Type B pancreatic cell (in vitro differentiated cells): ENCODE measurements around the gene INF2. TPM values are rescaled to one million over a fixed set of nuclear protein-coding genes. Genes with fewer than 3 reads are reported as not detected.

ENCODE experiments used
- DNase-seq: peaks from one replicate; pipeline ENCODE4 v3.0.0; 2021; ENCODE audit warnings: mixed read lengths; ENCODE audit not compliant: unreplicated experiment; ENCODE audit errors: extremely low spot score
- H3K27ac Mint-ChIP-seq: 2 replicates; pipeline ENCODE4 v1.8.0; 2021; ENCODE audit warnings: mild to moderate bottlenecking, mixed read lengths
- H3K27me3 Mint-ChIP-seq: 2 replicates; pipeline ENCODE4 v1.8.0; 2021; ENCODE audit warnings: mixed read lengths
- H3K36me3 Mint-ChIP-seq: 2 replicates; pipeline ENCODE4 v1.8.0; 2021; ENCODE audit warnings: mixed read lengths
- H3K4me1 Mint-ChIP-seq: one replicate; pipeline ENCODE4 v1.8.0; 2021; ENCODE audit warnings: mixed read lengths; ENCODE audit not compliant: unreplicated experiment
- H3K4me3 Mint-ChIP-seq: 2 replicates; pipeline ENCODE4 v1.8.0; 2021; ENCODE audit warnings: mild to moderate bottlenecking, mixed read lengths
- H3K9me3 Mint-ChIP-seq: 2 replicates; pipeline ENCODE4 v1.8.0; 2021; ENCODE audit warnings: mixed read lengths
- total RNA-seq: library from RNA; stranded (reverse); gene quantifications from 2 replicates; pipeline ENCODE4 v1.2.1, GENCODE V29; 2021; ENCODE audit warnings: low replicate concordance
- TF ChIP-seq, protein P1 (sequence below): fragments of 200-600 bp; sonication (generic); conservative IDR thresholded peaks from 2 replicates; pipeline ENCODE4 v1.5.0; 2021; ENCODE audit warnings: antibody characterized with exemption, mild to moderate bottlenecking

The INF2 gene
- total RNA-seq, 1 donor from 2014 or later, result 45.6 TPM

GRCh38 chr14:104714681-104715080, 25.3 kb downstream of the INF2 start:
- H3K27me3 Mint-ChIP-seq, result no peaks in the 10 kb centered on the region
- no peak for DNase-seq
- peaks cover 5% of the 10 kb centered on the region for H3K36me3 Mint-ChIP-seq
- H3K4me3 Mint-ChIP-seq, result no peak overlapping the region
- TF ChIP-seq, protein P1, sequence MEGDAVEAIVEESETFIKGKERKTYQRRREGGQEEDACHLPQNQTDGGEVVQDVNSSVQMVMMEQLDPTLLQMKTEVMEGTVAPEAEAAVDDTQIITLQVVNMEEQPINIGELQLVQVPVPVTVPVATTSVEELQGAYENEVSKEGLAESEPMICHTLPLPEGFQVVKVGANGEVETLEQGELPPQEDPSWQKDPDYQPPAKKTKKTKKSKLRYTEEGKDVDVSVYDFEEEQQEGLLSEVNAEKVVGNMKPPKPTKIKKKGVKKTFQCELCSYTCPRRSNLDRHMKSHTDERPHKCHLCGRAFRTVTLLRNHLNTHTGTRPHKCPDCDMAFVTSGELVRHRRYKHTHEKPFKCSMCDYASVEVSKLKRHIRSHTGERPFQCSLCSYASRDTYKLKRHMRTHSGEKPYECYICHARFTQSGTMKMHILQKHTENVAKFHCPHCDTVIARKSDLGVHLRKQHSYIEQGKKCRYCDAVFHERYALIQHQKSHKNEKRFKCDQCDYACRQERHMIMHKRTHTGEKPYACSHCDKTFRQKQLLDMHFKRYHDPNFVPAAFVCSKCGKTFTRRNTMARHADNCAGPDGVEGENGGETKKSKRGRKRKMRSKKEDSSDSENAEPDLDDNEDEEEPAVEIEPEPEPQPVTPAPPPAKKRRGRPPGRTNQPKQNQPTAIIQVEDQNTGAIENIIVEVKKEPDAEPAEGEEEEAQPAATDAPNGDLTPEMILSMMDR, result no peak
- H3K4me1 Mint-ChIP-seq, result peaks cover 1% of the 10 kb centered on the region
- H3K27ac Mint-ChIP-seq, result no peak overlapping the region
- H3K9me3 Mint-ChIP-seq, result no peaks in the 10 kb centered on the region

- TF ChIP-seq, protein P1, result no peak
- no peak overlapping the region for H3K4me3 Mint-ChIP-seq
These were observed 26.0 kb downstream of the INF2 start for GRCh38 chr14:104715416-104715815.

GRCh38 chr14:104715871-104716270, 26.5 kb downstream of the INF2 start:
- Mint-ChIP-seq H3K9me3 (no peaks in the 10 kb centered on the region), H3K4me3 (no peak overlapping the region), H3K27me3 (no peaks in the 10 kb centered on the region), H3K36me3 (peaks cover 5% of the 10 kb centered on the region), H3K27ac (no peak overlapping the region), H3K4me1 (peaks cover 5% of the 10 kb centered on the region)
- TF ChIP-seq, protein P1, result no peak
- no peak for DNase-seq

More at GRCh38 chr14:104715416-104715815, 26.0 kb downstream of the INF2 start:
- H3K4me1 Mint-ChIP-seq, result peaks cover 5% of the 10 kb centered on the region
- no peak overlapping the region for H3K27ac Mint-ChIP-seq
- DNase-seq, result no peak
- H3K9me3 Mint-ChIP-seq, result no peaks in the 10 kb centered on the region
- H3K36me3 Mint-ChIP-seq, result peaks cover 5% of the 10 kb centered on the region
- H3K27me3 Mint-ChIP-seq, result no peaks in the 10 kb centered on the region

- no peaks in the 10 kb centered on the region for H3K27me3 Mint-ChIP-seq
- TF ChIP-seq, protein P1, result no peak
- peaks cover 5% of the 10 kb centered on the region for H3K4me1 Mint-ChIP-seq
- no peak overlapping the region for H3K27ac Mint-ChIP-seq
- H3K9me3 Mint-ChIP-seq, result no peaks in the 10 kb centered on the region
- no peak overlapping the region for H3K4me3 Mint-ChIP-seq
- DNase-seq, result no peak
- peaks cover 5% of the 10 kb centered on the region for H3K36me3 Mint-ChIP-seq
These were observed 27.7 kb downstream of the INF2 start for GRCh38 chr14:104717137-104717536.

DNA sequence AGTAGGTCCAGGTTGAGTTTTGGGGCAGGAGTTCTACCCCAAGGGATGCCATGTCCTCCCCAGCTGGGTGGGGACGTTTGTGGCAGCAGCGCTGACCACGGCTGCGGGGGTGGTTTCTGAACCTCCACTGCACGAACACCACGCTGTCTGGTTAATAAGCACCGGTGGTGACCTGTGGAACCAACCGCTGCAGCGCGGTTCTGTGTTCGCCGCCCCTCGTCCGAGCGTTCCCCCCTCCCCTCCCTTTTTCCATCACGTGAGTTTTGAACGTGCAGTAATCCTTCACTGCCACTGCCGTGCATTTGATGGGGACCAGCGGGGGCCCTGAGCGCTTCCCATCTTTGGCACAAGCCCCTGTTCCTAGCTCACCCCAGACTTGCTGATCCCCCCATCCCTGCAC, 28.2 kb downstream of the INF2 start:
- peaks cover 5% of the 10 kb centered on the region for H3K36me3 Mint-ChIP-seq
- no peak overlapping the region for H3K4me3 Mint-ChIP-seq
- H3K27me3 Mint-ChIP-seq, result no peaks in the 10 kb centered on the region
- H3K9me3 Mint-ChIP-seq, result no peaks in the 10 kb centered on the region
- peaks cover 5% of the 10 kb centered on the region for H3K4me1 Mint-ChIP-seq
- no peak overlapping the region for H3K27ac Mint-ChIP-seq
- no peak for DNase-seq
- TF ChIP-seq, protein P1, result no peak

DNA sequence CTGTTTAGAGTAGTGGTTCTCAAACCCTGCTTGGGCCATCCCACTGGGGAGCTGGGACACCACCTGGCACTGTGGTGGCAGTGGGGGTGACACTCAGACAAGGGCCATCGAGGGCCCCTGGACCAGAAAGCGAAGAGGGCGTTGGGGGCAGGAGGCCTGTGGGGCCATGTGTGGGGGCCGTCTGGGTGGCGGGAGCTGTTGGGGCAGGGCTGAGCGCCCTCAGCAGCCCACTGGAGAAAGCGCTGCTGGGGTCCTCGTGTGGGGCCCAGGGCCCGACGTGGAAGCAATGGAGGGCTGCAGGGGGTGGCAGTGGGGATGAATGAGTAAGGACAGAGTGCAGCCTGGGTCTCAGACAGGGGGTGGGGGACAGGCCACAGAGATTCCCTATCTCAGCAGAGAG, 28.7 kb downstream of the INF2 start:
- TF ChIP-seq, protein P1, result no peak
- no peaks in the 10 kb centered on the region for H3K27me3 Mint-ChIP-seq
- H3K4me3 Mint-ChIP-seq, result no peak overlapping the region
- H3K36me3 Mint-ChIP-seq, result peaks cover 5% of the 10 kb centered on the region
- H3K9me3 Mint-ChIP-seq, result no peaks in the 10 kb centered on the region
- no peak for DNase-seq
- no peak overlapping the region for H3K27ac Mint-ChIP-seq
- peaks cover 5% of the 10 kb centered on the region for H3K4me1 Mint-ChIP-seq
